HG03575 (cell line): Measurements from ENCODE around the gene ANOS1.
"Not testable (repeated sequence)": the region's sequence is repeated elsewhere in the genome, so short reads cannot be mapped to it uniquely, and the experiment has no call there.

Source experiments
- ATAC-seq: cut with Tn5 transposase; IDR thresholded peaks from one replicate; pipeline ENCODE4 v1.9.1; 2021; ENCODE audit not compliant: unreplicated experiment, insufficient number of reproducible peaks, low FRiP score; ENCODE audit errors: extremely low read depth

ANOS1 gene

DNA sequence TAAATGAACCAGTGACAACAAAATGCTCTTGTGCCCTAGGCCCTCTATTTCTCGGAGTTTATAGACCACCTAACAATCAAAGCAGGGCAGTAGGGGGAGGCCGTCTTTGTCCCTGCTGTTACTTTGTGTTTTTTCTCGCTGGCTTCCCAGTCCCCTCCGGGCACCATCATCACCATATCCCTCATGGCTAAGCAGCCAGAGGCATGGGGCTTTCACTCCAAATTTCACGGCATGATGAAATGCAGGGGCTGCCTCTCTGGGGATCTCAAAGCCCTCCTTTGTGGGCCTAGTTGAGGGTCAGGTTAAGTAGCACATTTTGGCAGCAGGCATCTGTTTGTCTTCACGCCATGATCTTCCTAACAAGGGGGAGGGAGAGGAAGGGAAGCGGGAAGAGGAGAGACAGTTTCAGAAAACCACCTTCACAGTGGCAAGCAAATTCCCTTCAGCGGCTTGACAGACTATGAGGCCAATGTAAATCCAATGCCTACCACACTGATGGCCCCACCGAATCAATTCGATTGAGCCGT is 91.9 kb downstream of the ANOS1 start:
- ATAC-seq: no peak

GRCh38 chrX:8636497-8636896 is 95.4 kb downstream of the ANOS1 start:
- no peak for ATAC-seq

GRCh38 chrX:8635812-8636211 is 96.1 kb downstream of the ANOS1 start:
- ATAC-seq: no peak

GRCh38 chrX:8632924-8633323 is 99.0 kb downstream of the ANOS1 start:
- no peak for ATAC-seq

DNA sequence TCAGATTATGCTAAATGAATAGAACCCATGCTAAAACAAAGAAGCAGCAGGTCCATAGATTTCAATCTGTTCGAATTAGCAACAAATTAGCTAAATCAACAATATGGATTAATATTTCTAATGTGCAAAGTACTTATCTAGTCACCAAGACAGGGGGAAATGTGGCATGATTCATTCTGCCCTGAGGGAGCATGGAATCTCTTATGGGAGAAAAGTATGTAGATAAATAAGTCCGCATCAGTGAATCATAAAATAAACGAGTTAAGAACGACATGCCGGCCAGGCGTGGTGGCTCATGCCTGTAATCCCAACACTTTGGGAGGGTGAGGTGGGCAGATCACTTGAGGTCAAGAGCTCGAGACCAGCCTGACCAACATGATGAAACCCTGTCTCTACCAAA is 102.1 kb downstream of the ANOS1 start:
- ATAC-seq: no peak

DNA sequence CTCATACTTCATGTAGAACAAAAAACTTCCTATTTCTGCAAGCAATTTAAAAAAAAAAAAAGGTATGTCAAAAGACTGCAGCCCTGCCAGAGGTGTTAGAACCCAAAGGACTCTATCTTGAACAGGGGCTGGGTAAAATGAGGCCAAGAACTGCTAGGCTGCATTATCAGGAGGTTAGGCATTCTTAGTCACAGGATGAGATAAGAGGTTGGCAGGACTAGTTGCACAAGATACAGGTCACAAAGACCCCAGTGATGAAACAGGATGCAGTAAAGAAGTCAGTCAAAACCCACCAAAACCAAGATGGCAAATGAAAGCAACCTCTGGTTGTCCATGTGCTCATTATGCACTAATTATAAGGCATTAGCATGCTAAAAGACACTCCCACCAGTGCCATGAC is 104.1 kb downstream of the ANOS1 start:
- no peak for ATAC-seq

DNA sequence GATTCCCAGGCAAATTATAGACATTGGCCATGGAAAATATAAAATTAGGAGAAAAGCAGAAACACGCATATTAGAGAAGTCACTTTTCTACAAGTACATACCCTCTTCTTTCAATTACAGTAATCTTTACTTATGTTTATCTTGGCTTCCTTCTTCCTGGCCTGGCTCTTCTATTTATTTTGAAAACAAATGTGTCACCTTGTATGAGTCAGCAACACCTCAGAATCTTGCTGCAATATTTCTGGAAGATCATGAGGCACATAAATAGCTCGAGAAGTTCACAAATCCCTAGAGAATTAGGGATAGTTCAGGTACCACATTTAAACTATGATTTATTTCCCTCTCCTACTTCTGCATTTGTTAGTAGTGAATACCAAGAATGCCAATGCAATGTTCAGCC is 124.6 kb downstream of the ANOS1 start:
- ATAC-seq: no peak

GRCh38 chrX:8604131-8604530 is 127.8 kb downstream of the ANOS1 start:
- no peak for ATAC-seq

DNA sequence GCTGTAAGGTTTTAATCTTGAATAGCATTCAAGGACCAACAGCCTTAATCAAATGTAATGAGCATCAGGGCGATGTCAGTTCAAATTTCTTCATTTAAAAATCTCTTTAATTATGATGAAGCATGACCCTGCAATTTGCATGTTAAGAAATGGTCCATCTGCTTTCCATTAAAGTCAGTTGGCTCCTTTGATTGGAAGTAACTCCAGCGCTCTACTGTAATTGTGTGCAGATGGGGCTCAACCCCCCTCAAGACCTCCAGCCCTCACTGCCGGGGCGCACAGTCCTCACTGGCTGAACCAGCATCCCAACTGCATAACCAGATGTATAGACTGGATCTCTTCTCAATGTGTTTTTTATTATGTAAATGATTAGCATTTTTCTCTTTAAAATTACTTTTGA is 140.4 kb downstream of the ANOS1 start:
- no peak for ATAC-seq

DNA sequence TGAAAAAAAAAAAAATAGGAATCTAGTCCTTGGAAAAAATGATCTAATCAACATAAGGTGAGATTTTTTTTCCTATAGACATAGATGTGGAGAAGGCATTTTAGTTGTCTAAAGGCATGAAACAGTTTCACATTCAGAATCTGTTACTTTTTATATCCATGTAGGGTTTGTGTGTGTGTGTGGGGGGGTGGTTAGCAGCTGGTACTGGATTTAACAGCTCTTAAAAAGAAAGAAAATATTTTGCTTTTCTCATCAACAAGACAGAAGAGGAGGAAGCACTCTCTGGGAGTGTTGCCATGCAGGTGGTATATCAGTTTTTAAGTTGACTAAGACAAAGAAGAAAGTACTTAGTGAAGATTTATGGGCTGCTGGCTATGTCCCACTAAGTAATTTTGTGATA is 145.0 kb downstream of the ANOS1 start:
- no peak for ATAC-seq

DNA sequence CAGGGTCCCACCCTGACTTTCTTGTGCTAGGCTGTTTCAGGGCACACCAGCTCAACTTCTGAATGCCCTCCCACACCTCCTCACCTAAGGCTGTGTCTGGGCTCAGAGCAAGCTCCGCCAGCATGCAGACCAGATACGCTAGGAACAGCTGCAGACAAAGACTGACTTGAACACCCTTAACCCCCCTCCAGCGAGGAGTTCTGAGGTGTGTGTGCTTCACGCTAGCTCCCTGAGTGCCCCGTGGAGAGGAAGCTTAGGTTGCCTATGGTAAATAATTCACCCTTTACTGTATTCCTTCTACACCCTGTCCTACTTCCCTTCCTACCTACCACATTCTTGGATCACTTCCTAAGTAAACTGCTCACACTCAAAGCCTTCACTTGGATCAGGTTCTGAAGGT is 152.3 kb downstream of the ANOS1 start:
- no peak for ATAC-seq

GRCh38 chrX:8576821-8577220 is 155.1 kb downstream of the ANOS1 start:
- ATAC-seq: no peak

DNA sequence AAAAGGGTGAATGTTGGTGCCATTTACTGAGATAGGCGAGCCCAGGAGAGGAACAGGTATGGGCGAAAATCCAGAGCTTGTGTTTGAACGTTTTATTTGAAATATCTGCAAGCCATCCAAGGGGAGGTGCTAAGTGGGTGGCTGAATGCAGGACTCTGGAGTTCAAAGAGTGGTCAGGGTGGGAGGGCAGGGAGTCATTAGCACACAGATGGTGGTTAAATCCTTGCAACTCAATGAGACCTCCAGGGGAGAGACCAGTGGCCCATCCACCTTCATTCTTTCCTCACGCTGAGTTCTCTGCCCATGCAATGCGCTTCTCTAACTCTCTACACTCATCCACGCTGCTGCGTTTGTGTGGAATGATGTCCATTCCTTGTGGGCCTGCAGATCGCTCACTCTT is 166.2 kb downstream of the ANOS1 start:
- no peak for ATAC-seq

DNA sequence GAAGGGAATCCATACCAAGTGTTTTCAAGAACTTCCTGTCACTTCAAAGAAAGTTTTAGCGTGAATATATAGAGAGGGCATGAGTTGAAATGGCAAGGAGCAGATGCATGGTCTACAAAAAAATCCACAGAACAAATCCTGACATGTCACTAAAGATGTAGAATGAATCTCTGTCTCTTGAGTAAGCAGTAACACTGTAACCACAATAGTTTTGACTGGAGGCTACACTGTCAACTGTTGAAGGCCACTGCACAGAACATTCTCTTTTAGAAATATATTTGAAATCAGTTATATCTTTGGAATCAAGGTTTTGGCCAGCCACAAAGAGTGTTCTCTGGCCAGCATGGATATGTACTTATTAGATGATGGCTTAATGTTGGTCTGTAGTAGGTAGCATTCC is 183.5 kb downstream of the ANOS1 start:
- no peak for ATAC-seq

- no peak for ATAC-seq
These were observed 185.2 kb downstream of the ANOS1 start for GRCh38 chrX:8546715-8547114.

- no peak for ATAC-seq
These were observed 211.1 kb downstream of the ANOS1 start for GRCh38 chrX:8520791-8521190.

- no peak for ATAC-seq
These were observed 211.8 kb downstream of the ANOS1 start for GRCh38 chrX:8520178-8520577.

- no peak for ATAC-seq
These were observed 227.5 kb downstream of the ANOS1 start for GRCh38 chrX:8504451-8504850.

DNA sequence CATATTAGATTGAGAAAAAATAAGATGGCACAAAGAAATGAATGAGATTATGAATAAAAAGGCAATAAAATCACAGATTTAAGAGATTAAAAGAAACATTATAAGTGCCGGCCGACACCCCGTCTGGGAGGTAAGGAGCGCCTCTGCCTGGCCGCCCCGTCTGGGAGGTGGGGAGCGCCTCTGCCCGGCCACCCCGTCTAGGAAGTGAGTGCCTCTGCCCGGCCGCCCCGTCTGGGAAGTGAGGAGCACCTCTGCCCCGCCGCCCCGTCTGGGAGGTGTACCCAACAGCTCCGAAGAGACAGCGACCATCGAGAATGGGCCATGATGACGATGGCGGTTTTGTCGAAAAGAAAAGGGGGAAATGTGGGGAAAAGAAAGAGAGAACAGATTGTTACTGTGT is 229.8 kb downstream of the ANOS1 start:
- not testable (repeated sequence) for ATAC-seq

DNA sequence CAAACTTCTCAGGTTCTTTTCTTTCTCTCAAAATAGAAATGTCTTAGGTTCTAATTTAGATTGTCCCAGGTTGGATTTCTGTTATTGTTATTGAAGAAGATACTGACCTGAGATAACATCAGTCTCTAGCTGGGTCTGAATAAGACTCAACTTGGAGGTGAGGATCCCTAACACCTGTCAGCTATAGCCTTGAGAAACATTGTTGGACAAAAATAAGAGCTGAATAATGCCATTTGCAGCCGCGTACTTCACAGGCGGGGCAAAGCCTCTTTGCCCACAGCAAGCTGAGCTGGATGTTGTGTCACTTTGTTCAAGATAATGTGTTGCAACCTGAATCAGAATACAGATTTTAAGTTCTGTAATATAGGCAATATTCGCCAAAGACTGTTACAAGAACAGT is 231.7 kb downstream of the ANOS1 start:
- no peak for ATAC-seq

DNA sequence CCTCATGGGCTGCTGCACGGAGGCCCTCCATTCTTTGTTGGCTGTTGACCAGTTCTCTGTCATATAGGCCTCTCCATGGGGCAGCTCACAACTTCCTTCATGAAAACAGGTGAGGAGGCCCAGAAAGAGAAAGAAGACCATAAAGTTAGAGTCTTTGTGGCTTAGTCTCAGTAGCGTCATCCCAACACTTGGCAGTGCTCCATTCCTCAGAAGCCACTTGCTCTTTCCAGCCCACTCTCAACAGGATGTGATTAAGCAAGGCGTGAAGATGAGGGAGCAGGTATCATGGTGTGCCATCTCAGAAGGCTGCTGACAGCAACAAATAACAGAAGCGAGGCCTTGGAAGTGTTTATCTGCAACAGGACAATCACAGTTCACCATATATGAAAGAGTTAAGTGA is 236.9 kb downstream of the ANOS1 start:
- not testable (repeated sequence) for ATAC-seq
